Endothelial cell of umbilical vein (primary cell): ENCODE measurements around the gene MEIOB.

Experiments used
- EZH2 ChIP-seq: IDR thresholded peaks from 2 replicates; pipeline ENCODE4 v1.6.1; 2012; ENCODE audit warnings: borderline replicate concordance, low read depth, mild to moderate bottlenecking, moderate library complexity, low read length, inconsistent platforms; ENCODE audit not compliant: severe bottlenecking
- FOS ChIP-seq: IDR thresholded peaks from 2 replicates; pipeline ENCODE4 v1.6.1; 2011; ENCODE audit warnings: mild to moderate bottlenecking, low read length, moderate library complexity, borderline replicate concordance; ENCODE audit not compliant: insufficient read depth
- JUN ChIP-seq: IDR thresholded peaks from 2 replicates; pipeline ENCODE4 v1.6.1; 2011; ENCODE audit warnings: borderline replicate concordance, low read depth; ENCODE audit not compliant: insufficient read length, insufficient read depth
- MYC ChIP-seq: IDR thresholded peaks from one replicate; pipeline ENCODE4 v1.6.1; 2011; ENCODE audit warnings: mild to moderate bottlenecking, low read depth, low read length
- POLR2A ChIP-seq: IDR thresholded peaks from 2 replicates; pipeline ENCODE4 v1.6.1; 2012; ENCODE audit warnings: low read depth, mild to moderate bottlenecking, control low read depth, low read length
- POLR2AphosphoS5 ChIP-seq: IDR thresholded peaks from 2 replicates; pipeline ENCODE4 v1.6.1; 2012; ENCODE audit warnings: low read depth, mild to moderate bottlenecking, control low read depth, low read length, moderate library complexity; ENCODE audit not compliant: insufficient read depth
- TF ChIP-seq, protein P1 (sequence below), 2 donors: IDR thresholded peaks; 1 replicate in 1 of 2; 2 replicates in 1 of 2; pipeline ENCODE4 v1.5.1; 2011; ENCODE audit warnings: low read length in 2 of 2, mild to moderate bottlenecking in 2 of 2, moderate library complexity in 2 of 2, control low read depth in 1 of 2, inconsistent platforms in 1 of 2, low read depth in 1 of 2; ENCODE audit not compliant: insufficient read depth in 1 of 2; ENCODE audit errors: extremely low read depth in 1 of 2
- TF ChIP-seq, protein P2 (sequence below): IDR thresholded peaks from 2 replicates; pipeline ENCODE4 v1.6.1; 2011; ENCODE audit not compliant: insufficient read depth, insufficient read length

DNA sequence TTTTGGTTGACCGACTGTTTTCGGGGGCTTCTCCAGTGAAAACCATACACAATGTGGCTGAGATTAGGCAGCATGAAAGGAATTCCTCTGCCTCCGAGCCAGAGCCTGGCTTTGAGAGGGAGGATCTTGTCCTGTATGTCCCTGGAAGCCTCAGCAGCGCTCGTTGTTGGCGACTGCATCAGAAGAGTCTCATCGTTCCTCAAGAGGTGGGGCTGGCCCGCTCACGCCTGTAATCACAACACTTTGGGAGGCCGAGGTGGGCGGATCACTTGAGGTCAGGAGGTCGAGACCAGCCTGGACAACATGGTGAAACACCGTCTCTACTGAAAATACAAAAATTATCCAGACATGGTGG is 31.2 kb upstream of the MEIOB start:
- TF ChIP-seq, protein P1, sequence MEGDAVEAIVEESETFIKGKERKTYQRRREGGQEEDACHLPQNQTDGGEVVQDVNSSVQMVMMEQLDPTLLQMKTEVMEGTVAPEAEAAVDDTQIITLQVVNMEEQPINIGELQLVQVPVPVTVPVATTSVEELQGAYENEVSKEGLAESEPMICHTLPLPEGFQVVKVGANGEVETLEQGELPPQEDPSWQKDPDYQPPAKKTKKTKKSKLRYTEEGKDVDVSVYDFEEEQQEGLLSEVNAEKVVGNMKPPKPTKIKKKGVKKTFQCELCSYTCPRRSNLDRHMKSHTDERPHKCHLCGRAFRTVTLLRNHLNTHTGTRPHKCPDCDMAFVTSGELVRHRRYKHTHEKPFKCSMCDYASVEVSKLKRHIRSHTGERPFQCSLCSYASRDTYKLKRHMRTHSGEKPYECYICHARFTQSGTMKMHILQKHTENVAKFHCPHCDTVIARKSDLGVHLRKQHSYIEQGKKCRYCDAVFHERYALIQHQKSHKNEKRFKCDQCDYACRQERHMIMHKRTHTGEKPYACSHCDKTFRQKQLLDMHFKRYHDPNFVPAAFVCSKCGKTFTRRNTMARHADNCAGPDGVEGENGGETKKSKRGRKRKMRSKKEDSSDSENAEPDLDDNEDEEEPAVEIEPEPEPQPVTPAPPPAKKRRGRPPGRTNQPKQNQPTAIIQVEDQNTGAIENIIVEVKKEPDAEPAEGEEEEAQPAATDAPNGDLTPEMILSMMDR (IDR thresholded peaks at IDR 0.05; ENCODE audit: extremely low read depth in 1 of 2, insufficient read depth in 1 of 2, low read depth in 1 of 2, low read length in 2 of 2), result no peak
- TF ChIP-seq, protein P2, sequence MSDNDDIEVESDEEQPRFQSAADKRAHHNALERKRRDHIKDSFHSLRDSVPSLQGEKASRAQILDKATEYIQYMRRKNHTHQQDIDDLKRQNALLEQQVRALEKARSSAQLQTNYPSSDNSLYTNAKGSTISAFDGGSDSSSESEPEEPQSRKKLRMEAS, result no peak
- no peak for TF ChIP-seq POLR2A
- no peak for TF ChIP-seq EZH2
- TF ChIP-seq FOS, result no peak
- TF ChIP-seq POLR2AphosphoS5, result no peak
- no peak for TF ChIP-seq JUN
- no peak for TF ChIP-seq MYC
